ENCODE results near the gene ZNF74.

Gene ZNF74

GRCh38 chr22:20435436-20436306 is 41.7 kb downstream of the ZNF74 start:
- Histone ChIP-seq H3K9me3 (ENCODE audit: severe bottlenecking) (no peaks in the 10 kb centered on the region), H3K4me1 (ENCODE audit: insufficient read depth, poor library complexity, severe bottlenecking) (no peaks in the 10 kb centered on the region), H3K27ac (ENCODE audit: poor library complexity, severe bottlenecking) (no peak overlapping the region), H3K36me3 (ENCODE audit: low read depth) (no peaks in the 10 kb centered on the region), H3K27me3 (ENCODE audit: insufficient read depth, poor library complexity, severe bottlenecking) (no peaks in the 10 kb centered on the region), H3K4me3 (ENCODE audit: severe bottlenecking) (peak overlapping the region; percentile 81)
- no peak for ATAC-seq (ENCODE audit: low read depth)
- TF ChIP-seq CTCF (IDR thresholded peaks at IDR 0.05; ENCODE audit: poor library complexity, severe bottlenecking) = no peak
- peak; percentile 47 for DNase-seq (ENCODE audit: low spot score)

GRCh38 chr22:20436307-20436767 is 42.4 kb downstream of the ZNF74 start:
- no peak for TF ChIP-seq CTCF (IDR thresholded peaks at IDR 0.05; ENCODE audit: poor library complexity, severe bottlenecking)
- peak overlapping the region; percentile 81 for H3K4me3 ChIP-seq (ENCODE audit: severe bottlenecking)

GRCh38 chr22:20436768-20437612 is 43.0 kb downstream of the ZNF74 start:
- Histone ChIP-seq H3K27ac (ENCODE audit: poor library complexity, severe bottlenecking) (peak overlapping the region; percentile 18), H3K36me3 (ENCODE audit: low read depth) (no peaks in the 10 kb centered on the region), H3K4me1 (ENCODE audit: insufficient read depth, poor library complexity, severe bottlenecking) (no peaks in the 10 kb centered on the region), H3K4me3 (ENCODE audit: severe bottlenecking) (peak overlapping the region; percentile 81), H3K27me3 (ENCODE audit: insufficient read depth, poor library complexity, severe bottlenecking) (no peaks in the 10 kb centered on the region), H3K9me3 (ENCODE audit: severe bottlenecking) (no peaks in the 10 kb centered on the region)
- no peak for TF ChIP-seq CTCF (IDR thresholded peaks at IDR 0.05; ENCODE audit: poor library complexity, severe bottlenecking)
- DNase-seq (ENCODE audit: low spot score) = peak; percentile 68
- ATAC-seq (ENCODE audit: low read depth) = peak; percentile 21; the same call in 2 of the 3 replicates

More at GRCh38 chr22:20436307-20436767, 42.4 kb downstream of the ZNF74 start:
- Histone ChIP-seq H3K4me1 (ENCODE audit: insufficient read depth, poor library complexity, severe bottlenecking) (no peaks in the 10 kb centered on the region), H3K27ac (ENCODE audit: poor library complexity, severe bottlenecking) (peak overlapping the region; percentile 18), H3K36me3 (ENCODE audit: low read depth) (no peaks in the 10 kb centered on the region), H3K9me3 (ENCODE audit: severe bottlenecking) (no peaks in the 10 kb centered on the region), H3K27me3 (ENCODE audit: insufficient read depth, poor library complexity, severe bottlenecking) (no peaks in the 10 kb centered on the region)
- peak; percentile 47 for ATAC-seq (ENCODE audit: low read depth)
- DNase-seq (ENCODE audit: low spot score) = no peak

- Histone ChIP-seq H3K27ac (ENCODE audit: poor library complexity, severe bottlenecking) (peak within 1 kb of the TSS; percentile 18), H3K9me3 (ENCODE audit: severe bottlenecking) (no peaks in the 10 kb centered on the region), H3K4me3 (ENCODE audit: severe bottlenecking) (peak within 1 kb of the TSS; percentile 81), H3K36me3 (ENCODE audit: low read depth) (peaks cover 3% of the 10 kb centered on the region; the same call in 1 of the 2 replicates), H3K27me3 (ENCODE audit: insufficient read depth, poor library complexity, severe bottlenecking) (no peaks in the 10 kb centered on the region), H3K4me1 (ENCODE audit: insufficient read depth, poor library complexity, severe bottlenecking) (no peaks in the 10 kb centered on the region)
- no peak for TF ChIP-seq CTCF (IDR thresholded peaks at IDR 0.05; ENCODE audit: poor library complexity, severe bottlenecking)
- ATAC-seq (ENCODE audit: low read depth) = peak; percentile 44; the same call in 2 of the 3 replicates
- DNase-seq (ENCODE audit: low spot score) = peak; percentile 57
Measured at GRCh38 chr22:20437613-20438426, 43.9 kb downstream of the ZNF74 start, which contains the start of gene SCARF2. SCARF2 (minus strand) TSS chr22:20437825; CDS start chr22:20437754, 71 bp downstream.

Measured in RWPE2 (cell line).